ENCODE measurements around the gene NNMT. TPM values are rescaled to one million over a fixed set of nuclear protein-coding genes. Genes with fewer than 3 reads are reported as not detected.

NNMT gene
- total RNA-seq, 1 experiment from 2014 or later, result not detected

DNA sequence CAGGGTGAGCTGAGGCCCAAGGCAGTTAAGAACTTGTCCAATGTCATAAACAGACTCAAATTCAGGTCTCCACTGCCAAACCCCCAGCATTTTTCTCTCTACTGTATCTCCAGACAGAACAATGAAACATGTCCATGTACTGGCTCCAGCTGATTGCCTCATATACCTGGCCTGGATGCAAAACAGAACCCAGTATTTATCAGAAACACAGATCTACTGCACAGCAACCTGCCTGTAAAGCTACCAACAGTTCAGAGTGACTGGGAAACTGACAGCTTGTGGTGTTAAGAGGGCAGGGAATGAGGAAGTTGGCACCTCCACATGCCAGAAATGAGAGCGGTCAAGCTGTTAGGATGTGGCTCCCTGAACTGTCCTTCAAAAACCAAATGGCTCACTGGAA is 62.5 kb downstream of the NNMT start:
- Histone ChIP-seq H3K4me2 (no peak overlapping the region), H3K36me3 (ENCODE audit: low read depth) (no peaks in the 10 kb centered on the region), H3F3A (ENCODE audit: insufficient read depth, low read depth) (no peaks in the 10 kb centered on the region), H3K9me2 (ENCODE audit: insufficient read depth) (no peaks in the 10 kb centered on the region), H3K9me3 (ENCODE audit: insufficient read depth, low read depth) (no peaks in the 10 kb centered on the region), H3K27ac (no peak overlapping the region), H3K4me1 (replicated peaks; ENCODE audit: insufficient read depth) (no peaks in the 10 kb centered on the region; the same call in 1 of the 2 replicates), H3K4me3 (no peak overlapping the region), H4K20me1 (ENCODE audit: insufficient read depth) (0 out of 2 replicates have a peak, but pooled peaks cover 3% of the 10 kb centered on the region), H3K79me2 (ENCODE audit: low read depth) (no peaks in the 10 kb centered on the region), H2AFZ (no peak overlapping the region), H3K27me3 (ENCODE audit: insufficient read depth, low read depth) (no peaks in the 10 kb centered on the region)
- no TSS peak for BruUV-seq (replicated peaks)
- intact Hi-C loops (cut with micrococcal nuclease; ENCODE audit: unreplicated experiment), result loop anchor here (1.0 kb wide), 1 partner anchor 9 kb away; no protein-coding TSS in a partner anchor
- DNase-seq, result peak; percentile 42 to 70
- TF ChIP-seq EZH2 (IDR thresholded peaks at IDR 0.05; ENCODE audit: low read depth), result no peak
- ChIA-PET CTCF (interaction anchor here (0.5 kb wide), 1 partner anchor 80 kb away, joined by 14 read pairs; no protein-coding TSS in a partner anchor), POLR2A (ENCODE audit: unreplicated experiment) (no interaction called here)

- TF ChIP-seq CTCF (conservative IDR thresholded peaks at IDR 0.05) (no peak), EZH2 (IDR thresholded peaks at IDR 0.05; ENCODE audit: low read depth) (no peak)
- H3K9me2 ChIP-seq (ENCODE audit: insufficient read depth), result no peaks in the 10 kb centered on the region
- DNase-seq, result no peak
- no peaks in the 10 kb centered on the region; the same call in 1 of the 2 replicates for H3K4me1 ChIP-seq (replicated peaks; ENCODE audit: insufficient read depth)
- no peaks in the 10 kb centered on the region for H3K36me3 ChIP-seq (ENCODE audit: low read depth)
- CTCF ChIA-PET, result interaction anchor here (0.5 kb wide), 1 partner anchor 79 kb away, joined by 14 read pairs; no protein-coding TSS in a partner anchor
- H3K27me3 ChIP-seq (ENCODE audit: insufficient read depth, low read depth), result no peaks in the 10 kb centered on the region
- H2AFZ ChIP-seq, result no peak overlapping the region
- no peaks in the 10 kb centered on the region for H3F3A ChIP-seq (ENCODE audit: insufficient read depth, low read depth)
- H4K20me1 ChIP-seq (ENCODE audit: insufficient read depth), result 0 out of 2 replicates have a peak, but pooled peaks cover 3% of the 10 kb centered on the region
- H3K4me2 ChIP-seq, result no peak overlapping the region
- H3K4me3 ChIP-seq, result no peak overlapping the region
- BruUV-seq (replicated peaks), result no TSS peak
- intact Hi-C loops (cut with micrococcal nuclease; ENCODE audit: unreplicated experiment), result loop anchor here (1.0 kb wide), 1 partner anchor 8 kb away; no protein-coding TSS in a partner anchor
- H3K27ac ChIP-seq, result no peak overlapping the region
- H3K9me3 ChIP-seq (ENCODE audit: insufficient read depth, low read depth), result no peaks in the 10 kb centered on the region
- POLR2A ChIA-PET (ENCODE audit: unreplicated experiment), result no interaction called here
- H3K79me2 ChIP-seq (ENCODE audit: low read depth), result no peaks in the 10 kb centered on the region
Measured at GRCh38 chr11:114359342-114359741, 63.1 kb downstream of the NNMT start.

DNA sequence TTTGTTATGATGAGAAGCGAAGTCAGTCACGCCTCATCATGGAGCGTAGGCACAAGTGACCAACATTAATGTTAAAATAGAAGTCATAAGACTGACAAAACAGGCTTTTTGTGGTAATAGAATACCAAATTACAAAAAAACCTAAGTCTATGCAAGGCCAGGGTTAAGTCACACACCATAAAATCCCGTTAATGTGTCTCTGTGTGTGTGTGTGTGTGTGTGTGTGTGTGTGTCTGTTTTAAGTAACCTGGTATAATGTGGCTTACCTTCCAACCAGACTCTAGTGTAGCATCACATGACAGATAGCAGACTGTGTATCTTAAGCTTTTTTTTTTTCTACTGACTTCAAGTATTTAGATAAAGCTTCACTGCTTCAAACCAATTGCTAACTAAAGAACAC is 66.1 kb downstream of the NNMT start:
- ChIA-PET POLR2A (ENCODE audit: unreplicated experiment) (no interaction called here), CTCF (no interaction called here)
- Histone ChIP-seq H3K9me2 (ENCODE audit: insufficient read depth) (no peaks in the 10 kb centered on the region), H3F3A (ENCODE audit: insufficient read depth, low read depth) (no peaks in the 10 kb centered on the region), H3K4me3 (no peak overlapping the region), H3K4me2 (no peak overlapping the region), H4K20me1 (ENCODE audit: insufficient read depth) (0 out of 2 replicates have a peak, but pooled peaks cover 3% of the 10 kb centered on the region), H3K4me1 (replicated peaks; ENCODE audit: insufficient read depth) (peaks cover 6% of the 10 kb centered on the region; the same call in 1 of the 2 replicates), H3K9me3 (ENCODE audit: insufficient read depth, low read depth) (no peaks in the 10 kb centered on the region), H3K79me2 (ENCODE audit: low read depth) (no peaks in the 10 kb centered on the region), H2AFZ (no peak overlapping the region), H3K27ac (no peak overlapping the region), H3K27me3 (ENCODE audit: insufficient read depth, low read depth) (no peaks in the 10 kb centered on the region), H3K36me3 (ENCODE audit: low read depth) (no peaks in the 10 kb centered on the region)
- DNase-seq, result no peak
- TF ChIP-seq EZH2 (IDR thresholded peaks at IDR 0.05; ENCODE audit: low read depth) (no peak), CTCF (conservative IDR thresholded peaks at IDR 0.05) (no peak)
- intact Hi-C loops (cut with micrococcal nuclease; ENCODE audit: unreplicated experiment), result no loop called here
- BruUV-seq (replicated peaks), result no TSS peak

DNA sequence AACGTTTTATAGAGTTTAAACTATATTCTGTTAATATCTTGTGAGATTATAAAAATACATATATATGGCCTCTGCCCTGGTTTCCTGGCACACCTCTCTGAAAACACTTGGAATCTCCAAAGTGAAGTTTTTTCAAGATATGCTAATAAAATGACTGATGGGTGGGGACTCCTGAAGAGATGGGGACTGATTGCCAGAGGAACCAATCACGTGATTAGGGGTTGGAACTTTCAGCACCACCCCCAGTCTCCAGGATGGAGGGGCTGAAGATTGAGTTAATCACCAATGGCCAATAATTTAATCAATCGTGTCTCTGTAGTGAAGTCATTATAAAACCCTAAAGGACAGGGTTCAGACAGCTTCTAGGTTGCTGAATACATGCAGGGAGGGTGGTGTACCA is 66.8 kb downstream of the NNMT start:
- no peaks in the 10 kb centered on the region for H3K36me3 ChIP-seq (ENCODE audit: low read depth)
- TF ChIP-seq EZH2 (IDR thresholded peaks at IDR 0.05; ENCODE audit: low read depth) (no peak), CTCF (conservative IDR thresholded peaks at IDR 0.05) (no peak)
- intact Hi-C loops (cut with micrococcal nuclease; ENCODE audit: unreplicated experiment), result no loop called here
- CTCF ChIA-PET, result no interaction called here
- H4K20me1 ChIP-seq (ENCODE audit: insufficient read depth), result 0 out of 2 replicates have a peak, but pooled peaks cover 3% of the 10 kb centered on the region
- no peaks in the 10 kb centered on the region for H3K9me2 ChIP-seq (ENCODE audit: insufficient read depth)
- no peaks in the 10 kb centered on the region for H3K27me3 ChIP-seq (ENCODE audit: insufficient read depth, low read depth)
- no peak overlapping the region for H3K4me3 ChIP-seq
- POLR2A ChIA-PET (ENCODE audit: unreplicated experiment), result no interaction called here
- H3K79me2 ChIP-seq (ENCODE audit: low read depth), result no peaks in the 10 kb centered on the region
- DNase-seq, result no peak
- BruUV-seq (replicated peaks), result no TSS peak
- H3K9me3 ChIP-seq (ENCODE audit: insufficient read depth, low read depth), result no peaks in the 10 kb centered on the region
- H3K27ac ChIP-seq, result no peak overlapping the region
- H3K4me2 ChIP-seq, result no peak overlapping the region
- H3K4me1 ChIP-seq (replicated peaks; ENCODE audit: insufficient read depth), result peaks cover 6% of the 10 kb centered on the region; the same call in 1 of the 2 replicates
- H3F3A ChIP-seq (ENCODE audit: insufficient read depth, low read depth), result no peaks in the 10 kb centered on the region
- no peak overlapping the region for H2AFZ ChIP-seq

Measured in PC-9 (cell line).